ENCODE data around the gene DCAF15.
A peak's percentile ranks its signal among the peaks of the same experiment; 100 is the strongest.

The DCAF15 gene

DNA sequence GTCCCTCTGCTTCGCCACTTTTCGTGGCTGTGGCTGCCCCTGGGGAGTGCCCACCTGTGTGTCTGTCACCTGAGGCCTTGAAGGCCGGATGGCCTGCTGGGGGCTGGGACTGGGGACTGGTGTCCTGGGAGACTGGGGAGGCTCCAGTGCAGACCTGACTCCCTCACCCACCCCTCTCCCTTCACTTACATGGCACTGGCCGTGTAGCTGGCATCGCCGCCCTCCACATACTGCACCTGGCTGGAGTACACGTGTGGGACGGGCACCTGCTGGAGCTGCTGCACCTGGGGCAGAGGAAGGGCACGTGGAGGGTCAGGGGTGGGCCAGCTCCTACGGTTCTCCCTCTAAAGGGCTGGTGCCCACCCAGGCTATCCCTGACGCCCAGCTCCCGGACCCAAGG lies 25.5 kb downstream of the DCAF15 start:
- DNase-seq = no peak

- no peak for DNase-seq
These were observed 26.3 kb downstream of the DCAF15 start for GRCh38 chr19:13978351-13979243.

DNA sequence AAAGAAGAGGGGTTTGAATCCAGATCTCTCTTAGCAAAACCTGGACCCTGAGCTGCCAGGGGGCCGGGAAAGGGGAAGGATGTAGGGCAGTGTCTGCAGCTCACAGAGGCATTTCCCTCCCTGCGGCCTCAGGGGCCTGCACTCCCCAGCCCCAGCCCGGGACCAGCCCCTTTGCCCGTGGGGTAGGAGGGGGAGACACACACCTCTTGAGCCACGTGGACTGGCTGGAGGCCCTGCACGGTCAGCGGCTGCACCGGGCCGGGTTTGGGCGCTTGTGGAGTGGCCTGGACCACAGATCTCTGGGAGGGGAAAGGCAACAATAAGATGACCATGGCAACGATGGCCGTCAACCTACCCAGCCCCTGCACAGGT lies 26.9 kb downstream of the DCAF15 start:
- DNase-seq = no peak

GRCh38 chr19:13979686-13980085 lies 27.4 kb downstream of the DCAF15 start:
- DNase-seq = no peak

DNA sequence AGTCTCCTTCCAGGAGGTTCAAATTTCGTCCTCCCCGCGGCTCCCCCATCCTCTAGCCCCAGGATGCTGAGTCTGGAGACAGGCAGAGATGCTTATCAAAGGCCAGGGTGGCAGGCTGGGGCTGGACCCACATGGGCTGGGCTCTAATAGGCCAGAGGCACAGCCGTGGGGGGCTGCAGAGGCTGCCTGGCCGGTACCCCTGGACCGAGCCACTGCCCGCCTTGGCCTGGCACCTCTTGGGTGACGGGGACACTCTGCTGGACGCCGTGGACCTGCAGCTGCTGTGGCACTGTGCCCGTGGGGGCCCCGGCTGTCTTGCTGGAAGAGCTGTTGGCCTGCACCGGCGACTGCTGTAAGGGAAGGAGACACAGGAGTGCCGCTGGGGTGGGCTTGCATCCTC lies 28.0 kb downstream of the DCAF15 start:
- no peak for DNase-seq

DNA sequence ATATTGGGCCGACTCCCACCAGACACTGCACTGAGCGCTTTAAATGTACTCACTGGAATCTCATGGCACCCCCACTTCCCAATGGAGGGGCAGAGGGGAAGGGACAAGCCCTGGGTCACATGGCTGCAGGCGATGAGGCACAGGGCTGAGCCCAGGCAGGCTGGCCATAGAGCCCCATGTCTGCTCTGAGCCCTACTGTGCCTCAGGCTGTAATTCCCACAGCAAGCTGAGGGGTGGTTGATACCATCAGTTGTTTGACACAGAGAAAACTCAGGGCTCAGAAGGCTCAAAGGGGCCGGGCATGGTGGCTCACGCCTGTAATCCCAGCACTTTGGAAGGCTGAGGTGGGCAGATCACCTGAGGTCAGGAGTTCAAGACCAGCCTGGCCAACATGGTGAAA lies 28.7 kb downstream of the DCAF15 start:
- DNase-seq = no peak

GRCh38 chr19:13981467-13981866 lies 29.2 kb downstream of the DCAF15 start:
- DNase-seq = no peak

GRCh38 chr19:13981988-13982501 lies 29.7 kb downstream of the DCAF15 start:
- DNase-seq = no peak

GRCh38 chr19:13982773-13983172 lies 30.5 kb downstream of the DCAF15 start:
- no peak for DNase-seq

DNA sequence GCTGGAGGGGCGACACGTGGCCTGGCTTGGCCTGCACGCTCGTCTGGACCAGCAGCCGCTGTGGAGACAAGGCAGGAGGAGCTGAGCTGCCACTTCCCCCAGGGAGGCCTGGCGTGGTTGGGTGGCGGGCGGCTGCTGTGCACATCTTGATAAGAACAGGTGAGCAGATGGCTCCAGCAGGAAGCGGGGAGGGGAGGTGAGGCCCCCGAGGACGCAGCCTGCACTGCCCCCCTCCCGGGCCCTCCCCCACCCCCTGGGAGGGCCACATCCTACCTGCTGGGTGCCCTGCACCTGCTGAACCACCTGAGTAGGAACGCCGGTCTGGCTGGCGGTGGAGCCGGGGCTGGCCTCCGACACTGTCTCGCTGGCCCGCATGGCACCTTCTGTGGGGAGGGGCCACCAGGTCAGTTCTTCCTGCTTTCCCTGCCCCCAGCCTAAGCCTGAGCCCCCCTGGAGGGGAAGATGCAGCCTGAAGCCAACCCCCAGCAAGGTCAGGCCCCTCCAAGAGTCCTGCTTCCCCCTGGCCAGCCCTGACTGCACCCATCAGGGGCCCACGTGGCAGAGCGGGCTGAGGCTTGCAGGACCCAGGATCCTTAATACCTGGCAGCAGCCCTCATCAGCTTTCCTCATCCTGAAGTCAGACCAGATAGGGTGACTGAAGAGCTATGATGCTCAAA lies 31.0 kb downstream of the DCAF15 start:
- DNase-seq = peak in 1 of 2 experiments; percentile 44

DNA sequence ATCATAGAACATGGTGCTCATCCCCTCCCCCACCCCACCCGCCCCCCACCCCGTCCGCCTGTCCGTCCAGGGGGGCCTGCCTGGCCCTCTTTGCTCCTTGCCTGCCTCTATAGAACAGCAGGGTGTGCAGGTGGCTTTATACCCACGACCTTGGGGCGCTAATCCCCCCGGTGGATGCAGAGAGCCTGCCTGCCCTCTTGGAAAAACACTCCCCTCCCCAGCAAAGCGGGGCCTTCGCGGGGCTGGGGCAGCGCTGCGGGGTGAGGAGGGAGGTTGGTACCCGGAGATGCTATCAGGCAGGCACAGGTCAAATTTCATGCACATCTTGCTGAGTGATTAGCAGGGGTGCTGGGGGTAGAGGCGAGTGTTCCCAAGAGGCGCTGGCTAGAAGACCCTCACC lies 31.9 kb downstream of the DCAF15 start:
- DNase-seq = peak; percentile 10 to 42

DNA sequence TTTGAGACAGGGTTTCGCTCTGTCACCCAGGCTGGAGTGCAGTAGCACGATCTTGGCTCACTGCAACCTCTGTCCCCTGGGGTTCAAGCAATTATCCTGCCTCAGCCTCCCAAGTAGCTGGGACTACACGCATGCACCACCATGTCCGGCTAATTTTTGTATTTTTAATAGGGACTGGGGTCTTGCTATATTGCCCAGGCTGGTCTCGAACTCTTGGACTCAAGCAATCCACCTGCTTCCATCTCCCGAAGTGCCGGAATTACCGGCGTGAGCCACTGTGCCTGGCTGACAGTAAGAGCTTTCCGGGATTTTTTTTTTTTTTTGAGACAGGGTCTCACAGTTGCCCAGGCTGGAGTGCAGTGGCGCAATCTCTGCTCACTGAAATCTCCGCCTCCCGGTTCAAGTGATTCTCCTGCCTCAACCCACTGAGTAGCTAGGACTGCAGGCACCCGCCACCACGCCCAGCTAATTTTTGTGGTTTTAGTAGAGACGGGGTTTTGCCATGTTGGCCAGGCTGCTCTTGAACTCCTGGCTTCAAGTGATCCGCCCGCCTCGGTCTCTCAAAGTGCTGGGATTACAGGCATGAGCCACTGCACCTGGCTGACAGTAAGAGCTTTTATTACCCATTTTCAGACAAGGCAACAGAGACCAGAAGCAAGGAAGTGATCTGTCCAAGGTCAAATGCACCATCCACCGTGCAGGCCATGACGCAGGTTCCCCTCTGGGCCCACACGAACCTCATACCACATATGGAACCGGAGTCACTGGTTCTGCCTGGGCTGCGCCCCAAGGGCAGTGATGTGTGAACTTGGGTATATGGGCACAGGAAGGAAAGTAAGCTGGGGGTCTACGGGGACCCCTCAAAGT lies 32.8 kb downstream of the DCAF15 start:
- DNase-seq = no peak

GRCh38 chr19:13985771-13986347 lies 33.5 kb downstream of the DCAF15 start:
- DNase-seq = peak; percentile 39 to 73

- peak; percentile 61 to 67 for DNase-seq
These were observed 34.1 kb downstream of the DCAF15 start for GRCh38 chr19:13986348-13986904.

GRCh38 chr19:13987101-13987890 lies 35.0 kb downstream of the DCAF15 start:
- no peak for DNase-seq

DNA sequence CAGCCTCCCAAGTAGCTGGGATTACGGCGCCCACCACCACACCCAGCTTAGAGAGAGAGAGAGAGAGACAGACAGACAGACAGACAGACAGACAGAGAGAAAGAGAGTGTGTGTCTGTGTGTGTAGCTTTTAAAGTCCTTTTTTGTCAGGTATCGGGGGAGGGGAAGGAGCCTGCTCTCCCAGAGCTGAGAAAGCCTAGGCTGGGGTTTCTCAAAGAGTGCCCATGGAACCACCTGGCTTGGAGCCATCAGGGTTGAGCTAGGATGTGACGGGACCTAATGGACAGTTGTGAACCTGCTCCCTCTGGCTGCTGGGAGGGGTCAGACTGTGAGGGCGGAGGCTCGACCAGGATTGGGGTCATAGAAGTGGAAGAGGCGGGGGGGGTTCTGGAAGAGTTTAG lies 37.2 kb downstream of the DCAF15 start:
- DNase-seq = no peak

DNA sequence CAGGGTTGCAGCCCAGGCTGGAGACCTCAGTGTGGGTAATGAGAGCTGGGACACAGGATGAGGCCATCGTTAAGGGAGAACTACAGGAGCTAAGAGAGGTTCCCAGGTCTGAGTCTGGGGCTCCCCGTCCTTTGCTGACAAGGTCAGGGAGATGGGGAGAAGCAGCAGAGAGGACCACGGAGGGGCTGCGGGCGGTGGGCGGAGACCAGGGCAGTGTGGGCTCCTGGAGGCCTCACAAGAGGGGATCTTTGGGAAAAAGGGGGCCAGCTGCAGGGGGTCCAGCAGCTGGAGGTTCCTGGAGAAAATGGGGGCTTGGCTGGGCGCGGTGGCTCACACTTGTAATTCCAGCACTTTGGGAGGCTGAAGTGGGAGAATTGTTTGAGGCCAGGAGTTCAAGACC lies 37.8 kb downstream of the DCAF15 start:
- DNase-seq = no peak

DNA sequence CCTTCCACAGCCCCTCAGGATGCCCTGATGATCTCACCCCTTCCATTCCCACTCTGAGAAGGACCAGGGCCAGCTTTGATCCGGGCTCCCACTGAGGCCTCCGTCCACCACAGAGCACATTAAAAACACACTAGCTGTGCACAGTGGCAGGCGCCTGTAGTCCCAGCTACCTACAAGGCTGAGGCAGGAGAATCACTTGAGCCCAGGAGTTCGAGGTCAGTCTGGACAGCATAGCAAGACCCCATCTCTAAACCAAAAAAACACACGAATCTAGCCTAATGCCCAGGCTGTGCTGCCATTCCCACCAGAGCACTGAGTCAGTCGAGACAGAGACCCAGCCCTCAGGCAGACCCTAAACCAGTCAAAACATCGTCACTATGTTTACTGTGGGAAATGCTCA lies 39.7 kb downstream of the DCAF15 start:
- DNase-seq = no peak

DNA sequence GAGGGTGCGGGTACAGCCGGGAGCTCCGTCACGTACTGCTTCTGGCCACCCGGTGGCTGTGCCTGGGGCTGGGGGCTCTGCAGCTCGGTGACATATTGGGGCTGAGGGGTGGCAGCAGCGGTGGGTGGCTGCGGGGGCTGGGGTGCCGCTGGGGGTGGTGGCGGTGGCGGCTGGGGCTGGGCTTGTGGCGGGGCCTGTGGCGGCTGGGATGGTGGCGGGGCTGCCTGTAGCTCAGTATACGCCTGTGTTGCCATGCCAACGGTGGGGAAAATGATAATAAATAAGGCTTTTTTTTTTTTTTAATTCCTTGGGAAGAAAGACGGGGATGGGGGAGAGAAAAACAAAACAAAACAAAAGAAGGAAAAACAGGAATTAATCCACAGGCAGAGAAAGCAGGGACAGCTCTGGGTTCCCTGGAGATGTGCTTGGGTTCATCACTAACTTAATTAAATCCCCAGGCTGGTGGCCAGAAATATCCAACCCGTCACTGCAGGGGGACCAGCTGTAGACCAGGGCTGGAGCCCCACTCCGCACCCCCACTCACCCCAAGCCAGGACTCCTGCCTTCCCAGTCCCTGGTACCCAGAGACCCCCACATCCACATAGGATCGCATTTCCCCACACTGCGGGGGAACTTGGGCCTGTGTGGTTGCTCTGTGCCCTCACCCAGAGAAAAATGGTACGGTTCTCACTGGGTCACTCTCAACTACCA lies 41.4 kb downstream of the DCAF15 start:
- no peak for DNase-seq

DNA sequence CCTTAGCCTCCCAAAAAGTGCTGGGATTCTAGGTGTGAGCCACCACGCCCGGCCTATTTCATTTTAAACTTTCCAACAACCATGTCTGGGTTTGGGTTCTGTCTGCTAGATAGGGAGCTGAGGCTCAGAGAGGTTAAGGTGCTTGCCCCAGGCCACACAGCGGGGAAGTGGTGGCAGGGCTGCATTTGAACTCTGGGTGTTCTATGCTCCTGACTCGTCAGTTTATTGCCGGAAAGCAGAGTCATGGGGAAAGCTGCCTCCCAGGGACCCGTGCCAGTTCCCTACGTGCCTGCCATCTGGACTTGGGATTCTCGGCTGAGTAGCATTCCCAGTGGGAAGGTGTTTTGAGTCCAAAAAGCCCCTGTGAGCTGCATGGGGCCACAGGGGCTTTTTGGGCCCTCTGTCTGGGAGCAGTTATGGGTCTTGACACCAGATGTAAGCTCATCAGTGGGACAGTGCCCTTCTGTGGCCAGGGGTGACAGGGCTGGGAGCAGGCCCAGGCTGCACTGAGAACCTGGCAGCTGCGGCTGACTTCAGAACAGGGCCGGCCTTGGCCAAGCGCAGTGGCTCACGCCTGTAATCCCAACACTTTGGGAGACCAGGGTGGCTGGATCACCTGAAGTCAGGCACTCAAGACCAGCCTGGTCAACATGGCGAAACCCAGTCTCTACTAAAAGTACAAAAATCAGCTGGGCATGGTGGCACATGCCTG lies 42.9 kb downstream of the DCAF15 start:
- peak in 1 of 2 experiments; percentile 13 for DNase-seq
